GM21723 (cell line): ENCODE measurements around the gene CD1E.
"Not testable (repeated sequence)": the region's sequence is repeated elsewhere in the genome, so short reads cannot be mapped to it uniquely, and the experiment has no call there.

Experiments used
- ATAC-seq: cut with Tn5 transposase; IDR thresholded peaks from one replicate; pipeline ENCODE4 v1.9.1; 2021; ENCODE audit warnings: mild to moderate bottlenecking, moderate library complexity; ENCODE audit not compliant: unreplicated experiment

Gene CD1E

GRCh38 chr1:158353303-158354075, at the start of gene CD1E:
Gene CD1E, plus strand, starts transcription at chr1:158353894. Its CDS starts 95 bp downstream, at chr1:158353989.
- no peak for ATAC-seq

- ATAC-seq, result no peak
These were observed 43.1 kb upstream of the CD1E start for GRCh38 chr1:158310623-158311022.

GRCh38 chr1:158311066-158311465, 42.6 kb upstream of the CD1E start:
- no peak for ATAC-seq

- ATAC-seq, result no peak
These were observed 29.8 kb upstream of the CD1E start for GRCh38 chr1:158323866-158324265.

- ATAC-seq, result no peak
These were observed 29.3 kb upstream of the CD1E start for GRCh38 chr1:158324395-158324794.

GRCh38 chr1:158327481-158327880, 26.2 kb upstream of the CD1E start:
- ATAC-seq, result no peak

- ATAC-seq, result no peak
These were observed 25.3 kb upstream of the CD1E start for GRCh38 chr1:158328426-158328825.

GRCh38 chr1:158329300-158329699, 24.4 kb upstream of the CD1E start:
- no peak for ATAC-seq

GRCh38 chr1:158329733-158330132, 24.0 kb upstream of the CD1E start:
- no peak for ATAC-seq

- ATAC-seq, result no peak
These were observed 23.1 kb upstream of the CD1E start for GRCh38 chr1:158330391-158331105.

GRCh38 chr1:158331106-158331425, 22.6 kb upstream of the CD1E start:
- no peak for ATAC-seq

- ATAC-seq, result no peak
These were observed 22.1 kb upstream of the CD1E start, which contains the start of gene CD1B for GRCh38 chr1:158331481-158332150. Gene CD1B, minus strand, starts transcription at chr1:158331531. Its CDS starts 108 bp downstream, at chr1:158331423.

- no peak for ATAC-seq
These were observed 20.1 kb upstream of the CD1E start for GRCh38 chr1:158333405-158334155.

GRCh38 chr1:158334526-158335212, 19.0 kb upstream of the CD1E start:
- ATAC-seq, result no peak

GRCh38 chr1:158335213-158335532, 18.5 kb upstream of the CD1E start:
- ATAC-seq, result no peak

GRCh38 chr1:158336413-158336812, 17.3 kb upstream of the CD1E start:
- ATAC-seq, result not testable (repeated sequence)

- not testable (repeated sequence) for ATAC-seq
These were observed 4.7 kb upstream of the CD1E start for GRCh38 chr1:158348946-158349345.

GRCh38 chr1:158354255-158354654, 561 bp downstream of the CD1E start:
- ATAC-seq, result no peak

GRCh38 chr1:158355773-158356285, 2.1 kb downstream of the CD1E start:
- ATAC-seq, result no peak

GRCh38 chr1:158356616-158357015, 2.9 kb downstream of the CD1E start:
- no peak for ATAC-seq
